IPS-NIHi7 (cell line): ENCODE measurements around the gene NCOA1.
"Not testable (repeated sequence)": the region's sequence is repeated elsewhere in the genome, so short reads cannot be mapped to it uniquely, and the experiment has no call there.

Source experiments
- DNase-seq: peaks from one replicate; pipeline ENCODE4 v3.0.0; 2012; ENCODE audit warnings: mixed read lengths; ENCODE audit errors: extremely low spot score

Gene NCOA1

GRCh38 chr2:24490690-24491541, at the start of gene NCOA1:
TSS of gene NCOA1 (plus strand) at chr2:24491254. CDS start at chr2:24658678, 167,424 bp downstream.
- DNase-seq: peak; percentile 92

- DNase-seq: no peak
Measured at GRCh38 chr2:24448797-24449196, 42.3 kb upstream of the NCOA1 start.

GRCh38 chr2:24449344-24449743, 41.7 kb upstream of the NCOA1 start:
- no peak for DNase-seq

GRCh38 chr2:24451805-24452501, 39.1 kb upstream of the NCOA1 start:
- DNase-seq: no peak

GRCh38 chr2:24452502-24452885, 38.6 kb upstream of the NCOA1 start:
- no peak for DNase-seq

GRCh38 chr2:24453379-24454073, 37.5 kb upstream of the NCOA1 start:
- no peak for DNase-seq

- no peak for DNase-seq
Measured at GRCh38 chr2:24454294-24454693, 36.8 kb upstream of the NCOA1 start.

- DNase-seq: peak; percentile 41
Measured at GRCh38 chr2:24456599-24457556, 34.2 kb upstream of the NCOA1 start.

GRCh38 chr2:24457696-24458386, 33.2 kb upstream of the NCOA1 start:
- no peak for DNase-seq

GRCh38 chr2:24459224-24460161, 31.6 kb upstream of the NCOA1 start:
- DNase-seq: no peak

- DNase-seq: no peak
Measured at GRCh38 chr2:24461685-24462084, 29.4 kb upstream of the NCOA1 start.

- no peak for DNase-seq
Measured at GRCh38 chr2:24463271-24463670, 27.8 kb upstream of the NCOA1 start.

GRCh38 chr2:24466871-24467870, 23.9 kb upstream of the NCOA1 start:
- no peak for DNase-seq

- not testable (repeated sequence) for DNase-seq
Measured at GRCh38 chr2:24468453-24468852, 22.6 kb upstream of the NCOA1 start.

GRCh38 chr2:24469148-24469650, 21.9 kb upstream of the NCOA1 start:
- no peak for DNase-seq

GRCh38 chr2:24471662-24472061, 19.4 kb upstream of the NCOA1 start:
- DNase-seq: no peak

GRCh38 chr2:24472416-24472815, 18.6 kb upstream of the NCOA1 start:
- no peak for DNase-seq

- no peak for DNase-seq
Measured at GRCh38 chr2:24473626-24474025, 17.4 kb upstream of the NCOA1 start.
